Measurements from ENCODE around the gene SPACA6.
"Not testable (repeated sequence)": the region's sequence is repeated elsewhere in the genome, so short reads cannot be mapped to it uniquely, and the experiment has no call there.

SPACA6 gene

GRCh38 chr19:51735759-51736449 is 42.8 kb downstream of the SPACA6 start:
- DNase-seq (ENCODE audit: low read depth): no peak
- TF ChIP-seq CTCF (IDR thresholded peaks at IDR 0.05; ENCODE audit: low read depth, low read length, missing control alignments): no peak
- no peak overlapping the region for H3K4me3 ChIP-seq (ENCODE audit: low read depth, low read length)

- H3K4me3 ChIP-seq (ENCODE audit: low read depth, low read length): no peak overlapping the region
- TF ChIP-seq CTCF (IDR thresholded peaks at IDR 0.05; ENCODE audit: low read depth, low read length, missing control alignments): no peak
- no peak for DNase-seq (ENCODE audit: low read depth)
Observed at GRCh38 chr19:51737389-51737788, 44.3 kb downstream of the SPACA6 start.

GRCh38 chr19:51737924-51738323 is 44.8 kb downstream of the SPACA6 start:
- DNase-seq (ENCODE audit: low read depth): no peak
- no peak overlapping the region for H3K4me3 ChIP-seq (ENCODE audit: low read depth, low read length)
- TF ChIP-seq CTCF (IDR thresholded peaks at IDR 0.05; ENCODE audit: low read depth, low read length, missing control alignments): no peak

- DNase-seq (ENCODE audit: low read depth); H3K4me3 ChIP-seq (ENCODE audit: low read depth, low read length): not testable (repeated sequence)
Observed at GRCh38 chr19:51738523-51738922, 45.4 kb downstream of the SPACA6 start.

GRCh38 chr19:51739466-51740213 is 46.5 kb downstream of the SPACA6 start:
- TF ChIP-seq CTCF (IDR thresholded peaks at IDR 0.05; ENCODE audit: low read depth, low read length, missing control alignments): no peak
- no peak overlapping the region for H3K4me3 ChIP-seq (ENCODE audit: low read depth, low read length)
- DNase-seq (ENCODE audit: low read depth): no peak

- TF ChIP-seq CTCF (IDR thresholded peaks at IDR 0.05; ENCODE audit: low read depth, low read length, missing control alignments): no peak
- H3K4me3 ChIP-seq (ENCODE audit: low read depth, low read length): no peak overlapping the region
- no peak for DNase-seq (ENCODE audit: low read depth)
Observed at GRCh38 chr19:51740356-51740755, 47.2 kb downstream of the SPACA6 start.

- H3K4me3 ChIP-seq (ENCODE audit: low read depth, low read length): no peak overlapping the region
- DNase-seq (ENCODE audit: low read depth): no peak
- no peak for TF ChIP-seq CTCF (IDR thresholded peaks at IDR 0.05; ENCODE audit: low read depth, low read length, missing control alignments)
Observed at GRCh38 chr19:51742789-51743188, 49.7 kb downstream of the SPACA6 start.
